C4-2B (cell line): Measurements from ENCODE around the gene COL26A1.
"Not testable (repeated sequence)": the region's sequence is repeated elsewhere in the genome, so short reads cannot be mapped to it uniquely, and the experiment has no call there.

Experiments used
- CTCF ChIP-seq: fragments of 450-650 bp; conservative IDR thresholded peaks from 2 replicates; pipeline ENCODE4 v1.5.1; 2017; ENCODE audit warnings: mild to moderate bottlenecking
- ZFX ChIP-seq: fragments of 450-650 bp; IDR thresholded peaks from 2 replicates; pipeline ENCODE4 v1.6.1; 2017

- TF ChIP-seq CTCF, ZFX: not testable (repeated sequence)
Measured at GRCh38 chr7:101434155-101434554, 71.5 kb downstream of the COL26A1 start.
